Breast epithelium (tissue), 3 donors: ENCODE data around the gene ZSCAN20.

Experiments
- CTCF ChIP-seq, 3 donors: fragments of 450-650 bp; IDR thresholded peaks; one replicate each; pipeline ENCODE4 v1.5.1; 2016 to 2017; ENCODE audit warnings: antibody characterized with exemption in 3 of 3, mild to moderate bottlenecking in 3 of 3, moderate library complexity in 3 of 3
- POLR2A ChIP-seq: fragments of 450-650 bp; IDR thresholded peaks from one replicate; pipeline ENCODE4 v1.6.1; 2016; ENCODE audit warnings: antibody characterized with exemption, mild to moderate bottlenecking, moderate library complexity
- POLR2AphosphoS5 ChIP-seq, 3 donors: sonication (generic); formaldehyde crosslinking; IDR thresholded peaks; one replicate each; pipeline ENCODE4 v1.6.1; 2017; ENCODE audit warnings: antibody characterized with exemption in 3 of 3

GRCh38 chr1:33468967-33469366 is 3.5 kb upstream of the ZSCAN20 start:
- no peak for TF ChIP-seq CTCF (IDR thresholded peaks at IDR 0.05)
- no peak for TF ChIP-seq POLR2AphosphoS5 (IDR thresholded peaks at IDR 0.05)
- no peak for TF ChIP-seq POLR2A
